GM23338 (cell line): Measurements from ENCODE around the gene LDAF1. TPM values are rescaled to one million over a fixed set of nuclear protein-coding genes. Genes with fewer than 3 reads are reported as not detected.
A peak's percentile ranks its signal among the peaks of the same experiment; 100 is the strongest.

Experiments
- ATAC-seq: fragments of 200-7000 bp; cut with Tn5 transposase; 3 replicates; pipeline ENCODE4 v1.9.1; 2020
- DNase-seq: peaks from one replicate; pipeline ENCODE4 v3.0.0-alpha.2; 2015; ENCODE audit warnings: low spot score
- H2AFZ ChIP-seq: fragments of 200-600 bp; sonication (generic); 2 replicates; pipeline ENCODE4 v1.8.0; 2016; ENCODE audit warnings: antibody characterized with exemption, mild to moderate bottlenecking, moderate library complexity
- H3F3A ChIP-seq: fragments of 200-600 bp; sonication (generic); replicated peaks from 2 replicates; pipeline ENCODE4 v1.8.0; 2017; ENCODE audit warnings: antibody characterized with exemption, mixed run types, low read depth
- H3K27ac ChIP-seq: fragments of 200-600 bp; sonication (generic); 2 replicates; pipeline ENCODE4 v1.6.1; 2016; ENCODE audit warnings: low read depth
- H3K27me3 ChIP-seq: fragments of 200-600 bp; sonication (generic); 2 replicates; pipeline ENCODE4 v1.8.0; 2016; ENCODE audit warnings: mild to moderate bottlenecking, mixed run types, moderate library complexity; ENCODE audit not compliant: insufficient read depth
- H3K36me3 ChIP-seq: fragments of 200-600 bp; sonication (generic); 2 replicates; pipeline ENCODE4 v1.8.0; 2016; ENCODE audit warnings: mild to moderate bottlenecking; ENCODE audit not compliant: insufficient read depth
- H3K4me1 ChIP-seq: fragments of 200-600 bp; sonication (generic); 2 replicates; pipeline ENCODE4 v1.8.0; 2016; ENCODE audit warnings: mild to moderate bottlenecking, moderate library complexity; ENCODE audit not compliant: insufficient read depth
- H3K4me2 ChIP-seq: fragments of 200-600 bp; sonication (generic); 2 replicates; pipeline ENCODE4 v1.7.1; 2017; ENCODE audit warnings: mixed run types
- H3K4me3 ChIP-seq: fragments of 200-600 bp; sonication (generic); 2 replicates; pipeline ENCODE4 v1.6.1; 2016; ENCODE audit warnings: mixed run types
- H3K79me2 ChIP-seq: fragments of 200-600 bp; sonication (generic); replicated peaks from 2 replicates; pipeline ENCODE4 v1.8.0; 2017; ENCODE audit warnings: mild to moderate bottlenecking; ENCODE audit not compliant: insufficient read depth
- H3K9me2 ChIP-seq: fragments of 200-600 bp; sonication (generic); 2 replicates; pipeline ENCODE4 v1.8.0; 2017; ENCODE audit not compliant: insufficient read depth
- H4K20me1 ChIP-seq: fragments of 200-600 bp; sonication (generic); replicated peaks from 2 replicates; pipeline ENCODE4 v1.8.0; 2017; ENCODE audit warnings: mild to moderate bottlenecking; ENCODE audit not compliant: insufficient read depth
- H3K27ac Mint-ChIP-seq: 2 replicates; pipeline ENCODE4 v1.8.0; 2020; ENCODE audit warnings: inconsistent platforms, mild to moderate bottlenecking, moderate library complexity, mixed read lengths
- H3K27me3 Mint-ChIP-seq: 3 replicates; pipeline ENCODE4 v1.8.0; 2022; ENCODE audit warnings: low read depth, mild to moderate bottlenecking, moderate library complexity, mixed read lengths, inconsistent platforms; ENCODE audit not compliant: insufficient read depth, poor library complexity
- H3K36me3 Mint-ChIP-seq: 3 replicates; pipeline ENCODE4 v1.8.0; 2021; ENCODE audit warnings: low read depth, mild to moderate bottlenecking, inconsistent platforms, moderate library complexity, mixed read lengths
- H3K4me1 Mint-ChIP-seq: 3 replicates; pipeline ENCODE4 v1.8.0; 2020; ENCODE audit warnings: mild to moderate bottlenecking, inconsistent platforms, mixed read lengths
- H3K4me3 Mint-ChIP-seq: 3 replicates; pipeline ENCODE4 v1.8.0; 2021; ENCODE audit warnings: moderate library complexity, mild to moderate bottlenecking, inconsistent platforms, mixed read lengths
- H3K9me3 Mint-ChIP-seq: 3 replicates; pipeline ENCODE4 v1.8.0; 2020; ENCODE audit warnings: moderate library complexity, mild to moderate bottlenecking, inconsistent platforms, mixed read lengths
- CREB1 ChIP-seq: fragments of 250-450 bp; sonication (Bioruptor Pico); IDR thresholded peaks from 2 replicates; pipeline ENCODE4 v1.5.0; 2020; ENCODE audit warnings: low read depth, mild to moderate bottlenecking, moderate library complexity
- ETS1 ChIP-seq: IDR thresholded peaks from 2 replicates; pipeline ENCODE4 v1.6.1; 2016; ENCODE audit warnings: antibody characterized with exemption
- EZH2 ChIP-seq: fragments of 200-600 bp; sonication (generic); IDR thresholded peaks from one replicate; pipeline ENCODE4 v1.8.0; 2017; ENCODE audit warnings: antibody characterized with exemption, mild to moderate bottlenecking, low read depth; ENCODE audit not compliant: unreplicated experiment
- NANOG ChIP-seq: IDR thresholded peaks from 2 replicates; pipeline ENCODE4 v1.6.1; 2016; ENCODE audit warnings: antibody characterized with exemption, borderline replicate concordance
- POLR2AphosphoS5 ChIP-seq: IDR thresholded peaks from 2 replicates; pipeline ENCODE4 v1.6.1; 2016; ENCODE audit warnings: antibody characterized with exemption, low read depth
- STAT1 ChIP-seq: IDR thresholded peaks from one replicate; pipeline ENCODE4 v1.6.1; 2016; ENCODE audit warnings: antibody characterized with exemption; ENCODE audit not compliant: unreplicated experiment
- ZNF114 ChIP-seq: fragments of 250-450 bp; sonication (Bioruptor Pico); IDR thresholded peaks from 2 replicates; pipeline ENCODE4 v1.5.0; 2020; ENCODE audit warnings: mild to moderate bottlenecking, moderate library complexity
- ZNF331 ChIP-seq: fragments of 250-450 bp; sonication (Bioruptor Pico); IDR thresholded peaks from 2 replicates; pipeline ENCODE4 v1.5.0; 2020; ENCODE audit warnings: low read depth, mild to moderate bottlenecking, moderate library complexity
- polyA plus RNA-seq: library from polyadenylated mRNA; unstranded; fragments of >200 nt; fragmentation: Nextera tagmentation; extraction: Ambion mirVana; gene quantifications from 2 replicates; pipeline ENCODE4 v1.2.1, GENCODE V29; 2016
- total RNA-seq: library from RNA; depleted of rRNA; stranded (reverse); fragments of >200 nt; shearing (Covaris generic); gene quantifications from 2 replicates; pipeline ENCODE4 v1.2.3, GENCODE V29; 2014
- TF ChIP-seq, protein P1 (sequence below): IDR thresholded peaks from one replicate; pipeline ENCODE4 v1.6.1; 2018; ENCODE audit warnings: antibody characterized with exemption; ENCODE audit not compliant: unreplicated experiment
- TF ChIP-seq, protein P2 (sequence below), 2 experiments: fragments of 200-600 bp in 1 of 2; sonication (generic) in 1 of 2; conservative IDR thresholded peaks; 2 replicates each; pipeline versions ENCODE4 v1.5.1 to v1.6.1; 2016 to 2017; ENCODE audit warnings: antibody characterized with exemption in 2 of 2, low read depth in 2 of 2, mild to moderate bottlenecking in 2 of 2, moderate library complexity in 1 of 2

Gene LDAF1
- total and polyA plus RNA-seq, 2 experiments from 2014 or later = 20.5 to 33.8 TPM

DNA sequence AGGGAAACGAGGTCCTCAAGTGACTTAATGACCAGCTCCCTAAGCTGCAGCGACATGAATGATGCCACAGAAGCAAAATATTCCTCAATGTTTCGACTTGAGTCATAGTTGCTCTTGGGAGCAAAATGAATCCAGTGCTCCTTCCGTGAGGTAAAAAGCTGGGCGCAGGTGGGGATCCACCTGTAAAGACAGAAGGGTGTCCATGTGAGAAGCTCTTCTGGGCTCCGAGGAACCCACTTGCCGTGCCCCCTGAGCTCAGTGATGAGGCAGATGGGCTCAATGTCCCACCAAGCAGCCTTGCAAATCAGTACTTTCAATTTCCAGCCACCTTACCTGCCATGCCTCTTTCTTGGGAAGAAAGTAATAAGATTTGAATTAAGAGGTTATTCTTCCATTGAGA is 33.3 kb upstream of the LDAF1 start (continued):
- TF ChIP-seq, protein P1, sequence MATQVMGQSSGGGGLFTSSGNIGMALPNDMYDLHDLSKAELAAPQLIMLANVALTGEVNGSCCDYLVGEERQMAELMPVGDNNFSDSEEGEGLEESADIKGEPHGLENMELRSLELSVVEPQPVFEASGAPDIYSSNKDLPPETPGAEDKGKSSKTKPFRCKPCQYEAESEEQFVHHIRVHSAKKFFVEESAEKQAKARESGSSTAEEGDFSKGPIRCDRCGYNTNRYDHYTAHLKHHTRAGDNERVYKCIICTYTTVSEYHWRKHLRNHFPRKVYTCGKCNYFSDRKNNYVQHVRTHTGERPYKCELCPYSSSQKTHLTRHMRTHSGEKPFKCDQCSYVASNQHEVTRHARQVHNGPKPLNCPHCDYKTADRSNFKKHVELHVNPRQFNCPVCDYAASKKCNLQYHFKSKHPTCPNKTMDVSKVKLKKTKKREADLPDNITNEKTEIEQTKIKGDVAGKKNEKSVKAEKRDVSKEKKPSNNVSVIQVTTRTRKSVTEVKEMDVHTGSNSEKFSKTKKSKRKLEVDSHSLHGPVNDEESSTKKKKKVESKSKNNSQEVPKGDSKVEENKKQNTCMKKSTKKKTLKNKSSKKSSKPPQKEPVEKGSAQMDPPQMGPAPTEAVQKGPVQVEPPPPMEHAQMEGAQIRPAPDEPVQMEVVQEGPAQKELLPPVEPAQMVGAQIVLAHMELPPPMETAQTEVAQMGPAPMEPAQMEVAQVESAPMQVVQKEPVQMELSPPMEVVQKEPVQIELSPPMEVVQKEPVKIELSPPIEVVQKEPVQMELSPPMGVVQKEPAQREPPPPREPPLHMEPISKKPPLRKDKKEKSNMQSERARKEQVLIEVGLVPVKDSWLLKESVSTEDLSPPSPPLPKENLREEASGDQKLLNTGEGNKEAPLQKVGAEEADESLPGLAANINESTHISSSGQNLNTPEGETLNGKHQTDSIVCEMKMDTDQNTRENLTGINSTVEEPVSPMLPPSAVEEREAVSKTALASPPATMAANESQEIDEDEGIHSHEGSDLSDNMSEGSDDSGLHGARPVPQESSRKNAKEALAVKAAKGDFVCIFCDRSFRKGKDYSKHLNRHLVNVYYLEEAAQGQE = no peak
- TF ChIP-seq STAT1 (no peak), ZNF114 (CRISPR knock-in tag) (no peak), NANOG (no peak), CREB1 (CRISPR knock-in tag) (no peak), EZH2 (no peak)
- TF ChIP-seq, protein P2, sequence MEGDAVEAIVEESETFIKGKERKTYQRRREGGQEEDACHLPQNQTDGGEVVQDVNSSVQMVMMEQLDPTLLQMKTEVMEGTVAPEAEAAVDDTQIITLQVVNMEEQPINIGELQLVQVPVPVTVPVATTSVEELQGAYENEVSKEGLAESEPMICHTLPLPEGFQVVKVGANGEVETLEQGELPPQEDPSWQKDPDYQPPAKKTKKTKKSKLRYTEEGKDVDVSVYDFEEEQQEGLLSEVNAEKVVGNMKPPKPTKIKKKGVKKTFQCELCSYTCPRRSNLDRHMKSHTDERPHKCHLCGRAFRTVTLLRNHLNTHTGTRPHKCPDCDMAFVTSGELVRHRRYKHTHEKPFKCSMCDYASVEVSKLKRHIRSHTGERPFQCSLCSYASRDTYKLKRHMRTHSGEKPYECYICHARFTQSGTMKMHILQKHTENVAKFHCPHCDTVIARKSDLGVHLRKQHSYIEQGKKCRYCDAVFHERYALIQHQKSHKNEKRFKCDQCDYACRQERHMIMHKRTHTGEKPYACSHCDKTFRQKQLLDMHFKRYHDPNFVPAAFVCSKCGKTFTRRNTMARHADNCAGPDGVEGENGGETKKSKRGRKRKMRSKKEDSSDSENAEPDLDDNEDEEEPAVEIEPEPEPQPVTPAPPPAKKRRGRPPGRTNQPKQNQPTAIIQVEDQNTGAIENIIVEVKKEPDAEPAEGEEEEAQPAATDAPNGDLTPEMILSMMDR (conservative IDR thresholded peaks at IDR 0.05; ENCODE audit: low read depth in 2 of 2) = no peak

GRCh38 chr16:21126518-21126917 is 32.0 kb upstream of the LDAF1 start:
- no peaks in the 10 kb centered on the region for H3K36me3 Mint-ChIP-seq
- Histone ChIP-seq H3K9me2 (no peaks in the 10 kb centered on the region), H3K27me3 (no peaks in the 10 kb centered on the region), H3K27ac (no peak overlapping the region), H3K4me1 (peaks cover 14% of the 10 kb centered on the region), H3K4me2 (0 out of 2 replicates have a peak overlapping the region, but pooled peaks have one; percentile 57), H4K20me1 (no peaks in the 10 kb centered on the region), H3F3A (no peaks in the 10 kb centered on the region), H3K36me3 (no peaks in the 10 kb centered on the region), H3K4me3 (no peak overlapping the region), H2AFZ (no peak overlapping the region), H3K79me2 (no peaks in the 10 kb centered on the region)
- peak; percentile 28 for DNase-seq
- H3K4me3 Mint-ChIP-seq = no peak overlapping the region
- no peaks in the 10 kb centered on the region for H3K27me3 Mint-ChIP-seq
- H3K27ac Mint-ChIP-seq = no peak overlapping the region
- H3K9me3 Mint-ChIP-seq = no peaks in the 10 kb centered on the region
- H3K4me1 Mint-ChIP-seq = peaks cover 15% of the 10 kb centered on the region
- ATAC-seq = peak; percentile 57
- TF ChIP-seq ZNF331 (no peak), POLR2AphosphoS5 (no peak), CREB1 (CRISPR knock-in tag) (no peak), ETS1 (no peak), ZNF114 (CRISPR knock-in tag) (no peak), EZH2 (no peak), NANOG (no peak)
- TF ChIP-seq, protein P2 (conservative IDR thresholded peaks at IDR 0.05; ENCODE audit: low read depth in 2 of 2) = no peak
- TF ChIP-seq, protein P1 = no peak
